IMR-90 (cell line): ENCODE results near the gene RAPGEF2.

Experiments used
- CTCF ChIP-seq: conservative IDR thresholded peaks from 2 replicates; pipeline ENCODE4 v1.5.1; 2012; ENCODE audit warnings: mild to moderate bottlenecking, low read depth, low read length, improper control_type of control experiment
- POLR2A ChIP-seq: IDR thresholded peaks from 2 replicates; pipeline ENCODE4 v1.6.1; 2012; ENCODE audit warnings: mild to moderate bottlenecking, low read depth, low read length
- RCOR1 ChIP-seq: IDR thresholded peaks from 2 replicates; pipeline ENCODE4 v1.6.1; 2012; ENCODE audit warnings: mild to moderate bottlenecking, low read length, improper control_type of control experiment; ENCODE audit not compliant: insufficient replicate concordance

GRCh38 chr4:159273841-159274240 lies 171.0 kb downstream of the RAPGEF2 start:
- TF ChIP-seq POLR2A = no peak
- no peak for TF ChIP-seq CTCF
- no peak for TF ChIP-seq RCOR1
